Fibroblast of lung (primary cell): ENCODE data around the gene NPAP1. TPM values are rescaled to one million over a fixed set of nuclear protein-coding genes. Genes with fewer than 3 reads are reported as not detected.

ENCODE experiments used
- DNase-seq, 2 donors: peaks; one replicate each; pipeline versions ENCODE4 v3.0.0 to v3.0.0-alpha.2; 2010; ENCODE audit warnings: low read depth in 2 of 2
- H2AFZ ChIP-seq: 2 replicates; pipeline ENCODE4 v1.5.1; 2012; ENCODE audit warnings: low read length, control low read depth, inconsistent platforms
- H3K27ac ChIP-seq: 2 replicates; pipeline ENCODE4 v1.5.1; 2011; ENCODE audit warnings: low read length, control low read depth; ENCODE audit not compliant: insufficient read depth
- H3K27me3 ChIP-seq: 2 replicates; pipeline ENCODE4 v1.5.1; 2011; ENCODE audit warnings: mild to moderate bottlenecking, low read length; ENCODE audit not compliant: control insufficient read depth, insufficient read depth
- H3K36me3 ChIP-seq: 2 replicates; pipeline ENCODE4 v1.5.1; 2011; ENCODE audit warnings: low read length; ENCODE audit not compliant: control insufficient read depth, insufficient read depth
- H3K4me1 ChIP-seq: 2 replicates; pipeline ENCODE4 v1.5.1; 2011; ENCODE audit warnings: low read length; ENCODE audit not compliant: control insufficient read depth, insufficient read depth; ENCODE audit errors: extremely low read depth
- H3K4me2 ChIP-seq: 2 replicates; pipeline ENCODE4 v1.5.1; 2011; ENCODE audit warnings: low read length, control low read depth; ENCODE audit not compliant: insufficient read depth; ENCODE audit errors: extremely low read depth
- H3K4me3 ChIP-seq, 4 experiments: fragments of 200-600 bp in 1 of 4; sonication (generic) in 1 of 4; replicated peaks in 1 of 4; 2 replicates each; pipeline ENCODE4 v1.5.1; 2011 to 2016; ENCODE audit warnings: low read length in 4 of 4, low read depth in 3 of 4, mild to moderate bottlenecking in 3 of 4, control low read depth in 2 of 4, inconsistent platforms in 1 of 4, mixed read lengths in 1 of 4; ENCODE audit not compliant: insufficient read depth in 1 of 4; ENCODE audit errors: control extremely low read depth in 1 of 4
- H3K79me2 ChIP-seq: 2 replicates; pipeline ENCODE4 v1.5.1; 2012; ENCODE audit warnings: mild to moderate bottlenecking, low read length, inconsistent platforms; ENCODE audit not compliant: control insufficient read depth, insufficient read depth
- H3K9ac ChIP-seq: 2 replicates; pipeline ENCODE4 v1.5.1; 2011; ENCODE audit warnings: mild to moderate bottlenecking, low read length, control low read depth; ENCODE audit not compliant: insufficient read depth
- H3K9me3 ChIP-seq: 2 replicates; pipeline ENCODE4 v1.5.1; 2012; ENCODE audit warnings: low read depth, low read length; ENCODE audit not compliant: control insufficient read depth, insufficient read depth
- H4K20me1 ChIP-seq: 2 replicates; pipeline ENCODE4 v1.5.1; 2011; ENCODE audit warnings: low read length; ENCODE audit not compliant: control insufficient read depth, insufficient read depth; ENCODE audit errors: extremely low read depth
- CTCF ChIP-seq, 2 donors: IDR thresholded peaks in 1 of 2; conservative IDR thresholded peaks in 1 of 2; 1 replicate in 1 of 2; 2 replicates in 1 of 2; pipeline ENCODE4 v1.5.1; 2011 to 2012; ENCODE audit warnings: low read length in 2 of 2, control low read depth in 1 of 2, inconsistent platforms in 1 of 2, low read depth in 1 of 2, mild to moderate bottlenecking in 1 of 2
- EZH2 ChIP-seq: IDR thresholded peaks from 2 replicates; pipeline ENCODE4 v1.5.1; 2012; ENCODE audit warnings: low read length, control low read depth, mild to moderate bottlenecking; ENCODE audit errors: missing control alignments
- polyA plus RNA-seq, 2 donors: library from polyadenylated mRNA; depleted of rRNA in 1 of 2; stranded (reverse) in 1 of 2; unstranded in 1 of 2; fragments of >200 nt; gene quantifications; 2 replicates each; pipeline ENCODE4 v1.2.1, GENCODE V29; 2011 to 2012; ENCODE audit warnings: missing spikeins in 1 of 2
- total RNA-seq: library from RNA; depleted of rRNA; stranded (reverse); fragments of >200 nt; gene quantifications from 2 replicates; pipeline ENCODE4 v1.2.1, GENCODE V29; 2014

Gene NPAP1
- total and polyA plus RNA-seq, 2 donors (not counting 1 experiment from before 2014, with no cell fraction given) = not detected

GRCh38 chr15:24696201-24696600, 20.6 kb downstream of the NPAP1 start:
- H3K36me3 ChIP-seq = no peaks in the 10 kb centered on the region
- H2AFZ ChIP-seq = no peak overlapping the region
- DNase-seq = no peak
- H3K9me3 ChIP-seq = no peaks in the 10 kb centered on the region
- no peaks in the 10 kb centered on the region for H3K4me1 ChIP-seq
- H3K9ac ChIP-seq = no peak overlapping the region
- no peaks in the 10 kb centered on the region for H3K27me3 ChIP-seq
- no peak overlapping the region for H3K4me3 ChIP-seq
- no peak for TF ChIP-seq CTCF (conservative IDR thresholded peaks at IDR 0.05 in 1 of 2, IDR thresholded peaks at IDR 0.05 in 1 of 2; ENCODE audit: low read depth in 1 of 2, low read length in 2 of 2)
- TF ChIP-seq EZH2 = no peak
- no peak overlapping the region for H3K4me2 ChIP-seq
- H3K27ac ChIP-seq = no peak overlapping the region
- no peaks in the 10 kb centered on the region for H4K20me1 ChIP-seq
- H3K79me2 ChIP-seq = no peaks in the 10 kb centered on the region

- H3K9me3 ChIP-seq = no peaks in the 10 kb centered on the region
- no peaks in the 10 kb centered on the region for H3K79me2 ChIP-seq
- no peak for TF ChIP-seq CTCF (conservative IDR thresholded peaks at IDR 0.05 in 1 of 2, IDR thresholded peaks at IDR 0.05 in 1 of 2; ENCODE audit: low read depth in 1 of 2, low read length in 2 of 2)
- no peak overlapping the region for H3K4me3 ChIP-seq
- no peak for DNase-seq
- H3K4me2 ChIP-seq = no peak overlapping the region
- no peak overlapping the region for H3K27ac ChIP-seq
- no peaks in the 10 kb centered on the region for H4K20me1 ChIP-seq
- H3K36me3 ChIP-seq = no peaks in the 10 kb centered on the region
- no peaks in the 10 kb centered on the region for H3K4me1 ChIP-seq
- H3K9ac ChIP-seq = no peak overlapping the region
- H2AFZ ChIP-seq = no peak overlapping the region
- no peaks in the 10 kb centered on the region for H3K27me3 ChIP-seq
Measured at GRCh38 chr15:24696842-24697241, 21.3 kb downstream of the NPAP1 start.

- Histone ChIP-seq H3K4me3 (no peak overlapping the region), H3K9me3 (no peaks in the 10 kb centered on the region), H4K20me1 (no peaks in the 10 kb centered on the region), H3K36me3 (no peaks in the 10 kb centered on the region), H3K79me2 (no peaks in the 10 kb centered on the region), H3K27me3 (no peaks in the 10 kb centered on the region), H3K9ac (no peak overlapping the region), H3K4me2 (no peak overlapping the region), H2AFZ (no peak overlapping the region), H3K27ac (no peak overlapping the region), H3K4me1 (no peaks in the 10 kb centered on the region)
- no peak for DNase-seq
- TF ChIP-seq EZH2 (no peak), CTCF (conservative IDR thresholded peaks at IDR 0.05 in 1 of 2, IDR thresholded peaks at IDR 0.05 in 1 of 2; ENCODE audit: low read depth in 1 of 2, low read length in 2 of 2) (no peak)
Measured at GRCh38 chr15:24718289-24719082, 42.9 kb downstream of the NPAP1 start.
